ENCODE results near the gene RAP1GAP.

RAP1GAP gene

GRCh38 chr1:21550866-21551475 is 118.2 kb downstream of the RAP1GAP start:
- H3K36me3 Mint-ChIP-seq (ENCODE audit: low read depth) = no peaks in the 10 kb centered on the region
- H3K27ac Mint-ChIP-seq = no peak overlapping the region
- no peak overlapping the region for H3K4me3 Mint-ChIP-seq
- H3K27me3 Mint-ChIP-seq (ENCODE audit: low read depth) = peaks cover 15% of the 10 kb centered on the region
- no peaks in the 10 kb centered on the region for H3K4me1 Mint-ChIP-seq (ENCODE audit: low read depth)
- H3K9me3 Mint-ChIP-seq = no peaks in the 10 kb centered on the region

- Mint-ChIP-seq H3K4me3 (no peak overlapping the region), H3K27ac (no peak overlapping the region), H3K36me3 (ENCODE audit: low read depth) (no peaks in the 10 kb centered on the region), H3K4me1 (ENCODE audit: low read depth) (no peaks in the 10 kb centered on the region), H3K27me3 (ENCODE audit: low read depth) (peaks cover 15% of the 10 kb centered on the region), H3K9me3 (no peaks in the 10 kb centered on the region)
Measured at GRCh38 chr1:21550097-21550496, 119.1 kb downstream of the RAP1GAP start.

GRCh38 chr1:21547876-21548275 is 121.3 kb downstream of the RAP1GAP start:
- no peaks in the 10 kb centered on the region for H3K4me1 Mint-ChIP-seq (ENCODE audit: low read depth)
- H3K27ac Mint-ChIP-seq = no peak overlapping the region
- H3K27me3 Mint-ChIP-seq (ENCODE audit: low read depth) = peaks cover 11% of the 10 kb centered on the region
- no peaks in the 10 kb centered on the region for H3K36me3 Mint-ChIP-seq (ENCODE audit: low read depth)
- H3K4me3 Mint-ChIP-seq = no peak overlapping the region
- H3K9me3 Mint-ChIP-seq = no peaks in the 10 kb centered on the region

Measured in T-helper 1 cell treated with Interleukin-12 subunit alpha and Interleukin-12 subunit beta and Interleukin-4 antibody, amounts not matched to agents 30 μg/mL and 1 μg/mL, for 36 hours (primary cell).